Liver (tissue), 9 donors: ENCODE results near the gene INSC. TPM values are rescaled to one million over a fixed set of nuclear protein-coding genes. Genes with fewer than 3 reads are reported as not detected.

Experiments
- DNase-seq: peaks from one replicate; pipeline ENCODE4 v3.0.0-alpha.2; 2017; ENCODE audit warnings: low spot score
- H3K27ac ChIP-seq, 2 donors: one replicate each; pipeline ENCODE4 v1.7.0; 2013; ENCODE audit warnings: inconsistent platforms in 2 of 2, low read length in 2 of 2, control low read depth in 1 of 2, low read depth in 1 of 2, mild to moderate bottlenecking in 1 of 2
- H3K27me3 ChIP-seq, 4 donors: one replicate each; pipeline versions ENCODE4 v1.6.1 to v1.7.0; 2013; ENCODE audit warnings: low read length in 3 of 4, inconsistent platforms in 1 of 4, mild to moderate bottlenecking in 1 of 4, moderate library complexity in 1 of 4; ENCODE audit not compliant: control insufficient read depth in 4 of 4, insufficient read depth in 4 of 4
- H3K36me3 ChIP-seq, 4 donors: one replicate each; pipeline versions ENCODE4 v1.6.1 to v1.7.0; 2013; ENCODE audit warnings: low read length in 3 of 4, mild to moderate bottlenecking in 3 of 4, low read depth in 1 of 4, moderate library complexity in 1 of 4; ENCODE audit not compliant: control insufficient read depth in 4 of 4, insufficient read depth in 3 of 4
- H3K4me1 ChIP-seq, 4 donors: one replicate each; pipeline versions ENCODE4 v1.6.1 to v1.7.0; 2013; ENCODE audit warnings: low read length in 3 of 4, mild to moderate bottlenecking in 3 of 4, moderate library complexity in 1 of 4; ENCODE audit not compliant: control insufficient read depth in 4 of 4, insufficient read depth in 4 of 4
- H3K4me3 ChIP-seq, 3 donors: one replicate each; pipeline versions ENCODE4 v1.6.1 to v1.7.0; 2013; ENCODE audit warnings: low read length in 3 of 3, control low read depth in 1 of 3, low read depth in 1 of 3, mild to moderate bottlenecking in 1 of 3
- H3K9ac ChIP-seq, 2 donors: one replicate each; pipeline ENCODE4 v1.7.0; 2013; ENCODE audit warnings: low read length in 2 of 2, mild to moderate bottlenecking in 2 of 2, moderate library complexity in 2 of 2, control low read depth in 1 of 2, low read depth in 1 of 2
- H3K9me3 ChIP-seq, 4 donors: one replicate each; pipeline versions ENCODE4 v1.6.1 to v1.7.0; 2013; ENCODE audit warnings: low read length in 3 of 4; ENCODE audit not compliant: control insufficient read depth in 4 of 4
- EGR1 ChIP-seq, 2 donors: IDR thresholded peaks; 2 replicates each; pipeline ENCODE4 v1.6.1; 2016 to 2018; ENCODE audit warnings: antibody characterized with exemption in 2 of 2, low read depth in 2 of 2
- FOXA1 ChIP-seq: IDR thresholded peaks from 2 replicates; pipeline ENCODE4 v1.6.1; 2016; ENCODE audit warnings: antibody characterized with exemption
- FOXA2 ChIP-seq: IDR thresholded peaks from 2 replicates; pipeline ENCODE4 v1.6.1; 2016; ENCODE audit warnings: antibody characterized with exemption
- GABPA ChIP-seq, 2 donors: IDR thresholded peaks in 1 of 2; conservative IDR thresholded peaks in 1 of 2; 2 replicates each; pipeline ENCODE4 v1.6.1; 2016; ENCODE audit warnings: antibody characterized with exemption in 2 of 2, mild to moderate bottlenecking in 1 of 2, moderate library complexity in 1 of 2
- HNF4A ChIP-seq, 2 donors: conservative IDR thresholded peaks; 2 replicates each; pipeline ENCODE4 v1.6.1; 2016; ENCODE audit warnings: antibody characterized with exemption in 2 of 2, mild to moderate bottlenecking in 2 of 2
- HNF4G ChIP-seq: IDR thresholded peaks from 2 replicates; pipeline ENCODE4 v1.6.1; 2016; ENCODE audit warnings: antibody characterized with exemption
- NR2F2 ChIP-seq: IDR thresholded peaks from 2 replicates; pipeline ENCODE4 v1.6.1; 2016; ENCODE audit warnings: antibody characterized with exemption
- RAD21 ChIP-seq, 2 donors: IDR thresholded peaks; 2 replicates each; pipeline ENCODE4 v1.6.1; 2016; ENCODE audit warnings: antibody characterized with exemption in 2 of 2, mild to moderate bottlenecking in 2 of 2
- RXRA ChIP-seq, 2 donors: IDR thresholded peaks; 2 replicates each; pipeline ENCODE4 v1.6.1; 2017 to 2018; ENCODE audit warnings: antibody characterized with exemption in 2 of 2, mild to moderate bottlenecking in 1 of 2
- SP1 ChIP-seq: IDR thresholded peaks from 2 replicates; pipeline ENCODE4 v1.6.1; 2018; ENCODE audit warnings: antibody characterized with exemption, mild to moderate bottlenecking
- TAF1 ChIP-seq: conservative IDR thresholded peaks from 2 replicates; pipeline ENCODE4 v1.6.1; 2016; ENCODE audit warnings: antibody characterized with exemption, mild to moderate bottlenecking
- WGBS: extraction: QIAGEN DNeasy Blood & Tissue Kit; methylation state at CpG from one replicate; pipeline ENCODE4 v1.1.7; 2013; 5-methylcytosine and 5-hydroxymethylcytosine counted together
- polyA plus RNA-seq, 2 donors: library from polyadenylated mRNA; stranded (reverse) in 1 of 2; unstranded in 1 of 2; fragments of 200-250 nt in 1 of 2; fragments of >200 nt in 1 of 2; fragmentation: Nextera tagmentation in 1 of 2; extraction: Ambion mirVana in 1 of 2; gene quantifications; one replicate each; pipeline versions ENCODE4 v1.2.1 to v1.2.3, GENCODE V29; 2013 to 2015
- total RNA-seq, 2 donors: library from RNA; depleted of rRNA; stranded (reverse); fragments of >200 nt; gene quantifications; one replicate each; pipeline ENCODE4 v1.2.3, GENCODE V29; 2014
- TF ChIP-seq, protein P1 (sequence below): IDR thresholded peaks from 2 replicates; pipeline ENCODE4 v1.6.1; 2016; ENCODE audit warnings: antibody characterized with exemption
- TF ChIP-seq, protein P2 (sequence below): IDR thresholded peaks from 2 replicates; pipeline ENCODE4 v1.6.1; 2016; ENCODE audit warnings: antibody characterized with exemption
- TF ChIP-seq, protein P3 (sequence below): IDR thresholded peaks from 2 replicates; pipeline ENCODE4 v1.6.1; 2016; ENCODE audit warnings: antibody characterized with exemption, mild to moderate bottlenecking
- donor health status: healthy.
- donor health status: healthy.
- donor health status: healthy.
- donor health status: healthy.
- donor health status: healthy.

The INSC gene
- total and polyA plus RNA-seq, 4 donors, result 0.02 to 0.25 (median 0.12) TPM

DNA sequence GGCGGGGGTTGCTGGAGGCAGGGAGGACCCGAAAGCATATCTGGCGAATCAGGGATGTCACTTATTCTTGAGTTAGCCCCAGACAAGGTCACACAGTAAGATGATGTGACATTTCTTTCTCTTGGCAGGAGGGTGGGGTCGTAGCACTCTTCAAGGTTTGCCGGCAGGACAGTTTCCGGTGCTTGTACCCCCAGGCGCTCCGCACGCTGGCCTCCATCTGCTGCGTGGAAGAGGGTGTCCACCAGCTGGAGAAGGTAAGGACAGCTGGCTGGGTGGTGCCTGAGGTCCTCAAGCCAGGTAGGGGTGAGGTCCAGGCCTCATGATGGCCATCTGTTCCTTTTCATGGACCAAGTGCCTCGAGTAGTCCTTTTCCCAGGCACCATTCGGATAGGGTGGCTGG lies 86.0 kb downstream of the INSC start:
- Histone ChIP-seq H3K9me3 (no peaks in the 10 kb centered on the region), H3K27me3 (no peaks in the 10 kb centered on the region), H3K27ac (peak overlapping the region; percentile 63 to 80), H3K9ac (no peak overlapping the region), H3K4me3 (no peak overlapping the region), H3K36me3 (no peaks in the 10 kb centered on the region), H3K4me1 (peaks cover 3 to 57% (median 34%) of the 10 kb centered on the region in 4 donors)
- no peak for TF ChIP-seq NR2F2
- TF ChIP-seq RAD21 (IDR thresholded peaks at IDR 0.05), result no peak
- TF ChIP-seq, protein P1, sequence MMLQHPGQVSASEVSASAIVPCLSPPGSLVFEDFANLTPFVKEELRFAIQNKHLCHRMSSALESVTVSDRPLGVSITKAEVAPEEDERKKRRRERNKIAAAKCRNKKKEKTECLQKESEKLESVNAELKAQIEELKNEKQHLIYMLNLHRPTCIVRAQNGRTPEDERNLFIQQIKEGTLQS, result no peak
- TF ChIP-seq, protein P2, sequence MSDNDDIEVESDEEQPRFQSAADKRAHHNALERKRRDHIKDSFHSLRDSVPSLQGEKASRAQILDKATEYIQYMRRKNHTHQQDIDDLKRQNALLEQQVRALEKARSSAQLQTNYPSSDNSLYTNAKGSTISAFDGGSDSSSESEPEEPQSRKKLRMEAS, result no peak
- no peak for TF ChIP-seq SP1
- 98% methylated on average over 12 of the region's 12 CpGs for WGBS
- DNase-seq, result no peak

DNA sequence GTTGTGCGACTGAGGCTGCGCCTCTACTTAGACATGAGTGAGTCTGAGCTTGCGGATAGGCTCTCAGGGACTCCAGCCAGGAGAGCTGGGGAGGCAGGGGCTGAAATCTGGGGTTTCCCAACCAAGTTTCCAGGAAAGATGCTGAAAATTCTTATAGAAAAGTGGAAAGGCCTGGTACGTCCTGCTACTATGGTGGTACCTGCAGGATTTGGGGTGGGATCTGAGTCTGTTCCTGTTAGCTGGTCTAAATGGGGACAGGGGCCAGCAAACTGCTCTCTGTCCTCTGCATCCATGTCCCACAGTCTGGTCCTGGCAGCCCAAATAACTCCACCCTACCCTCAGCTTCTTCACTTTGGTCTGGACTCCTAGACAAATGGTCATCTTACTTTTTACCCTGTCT lies 86.9 kb downstream of the INSC start:
- TF ChIP-seq FOXA1 (no peak), EGR1 (IDR thresholded peaks at IDR 0.05; ENCODE audit: low read depth in 2 of 2) (no peak), HNF4G (no peak), FOXA2 (no peak), HNF4A (conservative IDR thresholded peaks at IDR 0.05) (no peak)
- no peak for DNase-seq
- H3K36me3 ChIP-seq, result no peaks in the 10 kb centered on the region
- H3K9ac ChIP-seq, result no peak overlapping the region
- peaks cover 5 to 56% (median 34%) of the 10 kb centered on the region in 4 donors for H3K4me1 ChIP-seq
- 97% methylated on average over 4 of the region's 4 CpGs for WGBS
- H3K27ac ChIP-seq, result no peak overlapping the region
- H3K9me3 ChIP-seq, result no peaks in the 10 kb centered on the region
- H3K27me3 ChIP-seq, result no peaks in the 10 kb centered on the region
- no peak overlapping the region for H3K4me3 ChIP-seq

DNA sequence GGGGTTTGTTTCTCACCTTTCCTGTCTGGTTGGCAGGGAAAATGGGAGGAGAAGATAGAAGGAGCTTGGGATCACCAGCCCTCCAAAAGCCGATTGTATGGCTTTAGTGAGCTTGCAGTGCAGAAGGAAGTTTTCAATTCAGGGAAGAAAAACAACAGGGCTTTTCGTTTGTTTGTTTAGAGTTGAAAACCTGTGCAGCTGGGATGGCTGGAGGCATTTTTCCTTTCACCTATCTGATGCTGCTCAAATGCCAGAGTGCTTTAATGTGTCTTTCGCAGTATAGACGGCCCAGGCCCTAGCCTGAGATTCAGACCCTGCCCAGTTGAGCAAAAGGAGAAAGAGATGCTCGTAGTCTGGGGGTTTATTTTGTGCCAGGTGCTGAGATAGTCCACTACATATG lies 87.9 kb downstream of the INSC start:
- 81% methylated on average over 5 of the region's 5 CpGs for WGBS
- TF ChIP-seq TAF1 (no peak), NR2F2 (no peak), FOXA2 (no peak), RXRA (IDR thresholded peaks at IDR 0.05) (no peak), GABPA (IDR thresholded peaks at IDR 0.05 in 1 of 2, conservative IDR thresholded peaks at IDR 0.05 in 1 of 2) (no peak), HNF4G (no peak)
- TF ChIP-seq, protein P3, sequence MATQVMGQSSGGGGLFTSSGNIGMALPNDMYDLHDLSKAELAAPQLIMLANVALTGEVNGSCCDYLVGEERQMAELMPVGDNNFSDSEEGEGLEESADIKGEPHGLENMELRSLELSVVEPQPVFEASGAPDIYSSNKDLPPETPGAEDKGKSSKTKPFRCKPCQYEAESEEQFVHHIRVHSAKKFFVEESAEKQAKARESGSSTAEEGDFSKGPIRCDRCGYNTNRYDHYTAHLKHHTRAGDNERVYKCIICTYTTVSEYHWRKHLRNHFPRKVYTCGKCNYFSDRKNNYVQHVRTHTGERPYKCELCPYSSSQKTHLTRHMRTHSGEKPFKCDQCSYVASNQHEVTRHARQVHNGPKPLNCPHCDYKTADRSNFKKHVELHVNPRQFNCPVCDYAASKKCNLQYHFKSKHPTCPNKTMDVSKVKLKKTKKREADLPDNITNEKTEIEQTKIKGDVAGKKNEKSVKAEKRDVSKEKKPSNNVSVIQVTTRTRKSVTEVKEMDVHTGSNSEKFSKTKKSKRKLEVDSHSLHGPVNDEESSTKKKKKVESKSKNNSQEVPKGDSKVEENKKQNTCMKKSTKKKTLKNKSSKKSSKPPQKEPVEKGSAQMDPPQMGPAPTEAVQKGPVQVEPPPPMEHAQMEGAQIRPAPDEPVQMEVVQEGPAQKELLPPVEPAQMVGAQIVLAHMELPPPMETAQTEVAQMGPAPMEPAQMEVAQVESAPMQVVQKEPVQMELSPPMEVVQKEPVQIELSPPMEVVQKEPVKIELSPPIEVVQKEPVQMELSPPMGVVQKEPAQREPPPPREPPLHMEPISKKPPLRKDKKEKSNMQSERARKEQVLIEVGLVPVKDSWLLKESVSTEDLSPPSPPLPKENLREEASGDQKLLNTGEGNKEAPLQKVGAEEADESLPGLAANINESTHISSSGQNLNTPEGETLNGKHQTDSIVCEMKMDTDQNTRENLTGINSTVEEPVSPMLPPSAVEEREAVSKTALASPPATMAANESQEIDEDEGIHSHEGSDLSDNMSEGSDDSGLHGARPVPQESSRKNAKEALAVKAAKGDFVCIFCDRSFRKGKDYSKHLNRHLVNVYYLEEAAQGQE, result no peak
- Histone ChIP-seq H3K27me3 (no peaks in the 10 kb centered on the region), H3K4me1 (peaks cover 6 to 57% (median 40%) of the 10 kb centered on the region in 4 donors), H3K9me3 (no peaks in the 10 kb centered on the region), H3K9ac (no peak overlapping the region), H3K4me3 (no peak overlapping the region), H3K36me3 (no peaks in the 10 kb centered on the region), H3K27ac (no peak overlapping the region)
- no peak for DNase-seq
